ENCODE measurements around the gene NHLRC4.

DNA sequence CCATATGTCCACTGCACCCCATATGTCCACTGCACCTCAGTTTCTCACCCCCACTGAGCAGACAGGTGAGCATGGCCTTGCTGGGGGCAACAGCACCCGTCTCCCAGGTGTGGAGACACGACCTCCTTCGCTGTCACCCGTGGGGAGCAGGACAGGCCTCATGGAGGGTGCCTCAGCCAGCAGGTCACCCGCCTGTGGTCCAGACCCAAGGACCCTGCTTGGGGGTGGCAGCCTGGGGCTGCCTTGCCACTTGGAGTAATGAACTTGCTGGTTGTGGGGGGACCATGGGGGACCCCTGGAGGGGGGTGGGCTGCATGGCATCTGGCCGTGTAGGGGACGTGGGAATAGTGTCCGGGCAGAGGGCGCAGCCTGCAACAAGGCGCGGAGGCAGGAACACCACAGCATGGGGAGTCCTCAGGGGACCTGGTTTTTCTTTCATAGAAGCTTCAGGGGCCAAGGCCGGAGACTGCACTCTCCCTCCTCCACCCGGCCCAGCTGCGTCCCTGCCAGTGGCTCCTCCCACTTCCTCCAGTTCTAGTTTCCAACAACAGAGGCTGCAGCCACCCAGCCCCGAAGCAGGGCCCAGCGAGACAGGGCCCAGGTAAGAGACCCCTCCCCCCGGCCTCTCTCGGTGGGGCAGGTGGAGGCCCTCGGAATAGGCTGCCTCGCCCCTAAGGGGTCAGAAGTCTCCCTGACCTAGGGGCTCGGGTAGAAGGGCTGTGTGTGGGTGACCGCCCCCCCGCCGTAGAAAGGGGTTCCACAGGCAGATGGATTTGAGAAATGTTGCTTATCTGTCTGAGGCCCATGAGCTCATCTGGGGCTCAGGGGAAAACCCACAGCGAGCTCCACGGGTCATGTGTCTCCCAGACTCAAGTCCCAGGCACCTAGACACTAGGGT is at the start of gene NHLRC4:
- TF ChIP-seq, protein P1, sequence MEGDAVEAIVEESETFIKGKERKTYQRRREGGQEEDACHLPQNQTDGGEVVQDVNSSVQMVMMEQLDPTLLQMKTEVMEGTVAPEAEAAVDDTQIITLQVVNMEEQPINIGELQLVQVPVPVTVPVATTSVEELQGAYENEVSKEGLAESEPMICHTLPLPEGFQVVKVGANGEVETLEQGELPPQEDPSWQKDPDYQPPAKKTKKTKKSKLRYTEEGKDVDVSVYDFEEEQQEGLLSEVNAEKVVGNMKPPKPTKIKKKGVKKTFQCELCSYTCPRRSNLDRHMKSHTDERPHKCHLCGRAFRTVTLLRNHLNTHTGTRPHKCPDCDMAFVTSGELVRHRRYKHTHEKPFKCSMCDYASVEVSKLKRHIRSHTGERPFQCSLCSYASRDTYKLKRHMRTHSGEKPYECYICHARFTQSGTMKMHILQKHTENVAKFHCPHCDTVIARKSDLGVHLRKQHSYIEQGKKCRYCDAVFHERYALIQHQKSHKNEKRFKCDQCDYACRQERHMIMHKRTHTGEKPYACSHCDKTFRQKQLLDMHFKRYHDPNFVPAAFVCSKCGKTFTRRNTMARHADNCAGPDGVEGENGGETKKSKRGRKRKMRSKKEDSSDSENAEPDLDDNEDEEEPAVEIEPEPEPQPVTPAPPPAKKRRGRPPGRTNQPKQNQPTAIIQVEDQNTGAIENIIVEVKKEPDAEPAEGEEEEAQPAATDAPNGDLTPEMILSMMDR (IDR thresholded peaks at IDR 0.05) = no peak
- TF ChIP-seq ZFX (IDR thresholded peaks at IDR 0.05; ENCODE audit: borderline replicate concordance) = no peak

Data from 22Rv1 (cell line).